Mucosa of rectum (tissue), 2 donors: Measurements from ENCODE around the gene SEC22A.

Experiments
- H3K27ac ChIP-seq, 2 donors: one replicate each; pipeline ENCODE4 v1.7.0; 2013; ENCODE audit warnings: inconsistent platforms in 2 of 2, low read depth in 2 of 2, low read length in 2 of 2
- H3K27me3 ChIP-seq, 2 donors: one replicate each; pipeline ENCODE4 v1.7.0; 2013; ENCODE audit warnings: low read length in 2 of 2; ENCODE audit not compliant: control insufficient read depth in 2 of 2, insufficient read depth in 2 of 2
- H3K36me3 ChIP-seq, 2 donors: one replicate each; pipeline ENCODE4 v1.7.0; 2013; ENCODE audit warnings: low read length in 2 of 2; ENCODE audit not compliant: control insufficient read depth in 2 of 2, insufficient read depth in 2 of 2
- H3K4me1 ChIP-seq, 2 donors: one replicate each; pipeline ENCODE4 v1.7.0; 2013; ENCODE audit warnings: low read length in 2 of 2, mild to moderate bottlenecking in 1 of 2; ENCODE audit not compliant: control insufficient read depth in 2 of 2, insufficient read depth in 2 of 2
- H3K4me3 ChIP-seq, 2 donors: one replicate each; pipeline ENCODE4 v1.7.0; 2013; ENCODE audit warnings: low read length in 2 of 2
- H3K9ac ChIP-seq, 2 donors: one replicate each; pipeline ENCODE4 v1.7.0; 2013; ENCODE audit warnings: low read length in 2 of 2, low read depth in 1 of 2, mild to moderate bottlenecking in 1 of 2
- H3K9me3 ChIP-seq, 2 donors: one replicate each; pipeline ENCODE4 v1.7.0; 2013; ENCODE audit warnings: low read length in 2 of 2; ENCODE audit not compliant: control insufficient read depth in 2 of 2
- donor health status: healthy.
- donor health status: Normal muscosa, but diverticular disease.

The SEC22A gene

GRCh38 chr3:123201557-123202427 lies at the start of gene SEC22A:
TSS of gene SEC22A (plus strand) at chr3:123201943. CDS start at chr3:123209218, 7,275 bp downstream.
- Histone ChIP-seq H3K4me3 (peak within 1 kb of the TSS; percentile 97 to 100), H3K9ac (peak within 1 kb of the TSS; percentile 98 to 99), H3K27ac (peak within 1 kb of the TSS; percentile 78 to 91), H3K36me3 (no peaks in the 10 kb centered on the region), H3K27me3 (no peaks in the 10 kb centered on the region), H3K4me1 (peaks cover 5 to 8% of the 10 kb centered on the region in 2 donors), H3K9me3 (no peaks in the 10 kb centered on the region)

- no peak overlapping the region for H3K4me3 ChIP-seq
- peaks cover 30 to 62% of the 10 kb centered on the region in 2 donors for H3K36me3 ChIP-seq
- H3K9me3 ChIP-seq = no peaks in the 10 kb centered on the region
- no peak overlapping the region for H3K27ac ChIP-seq
- peaks cover 0 to 9% of the 10 kb centered on the region in 2 donors for H3K4me1 ChIP-seq
- no peaks in the 10 kb centered on the region for H3K27me3 ChIP-seq
- H3K9ac ChIP-seq = no peak overlapping the region
Observed at GRCh38 chr3:123152687-123153086, 49.1 kb upstream of the SEC22A start.

GRCh38 chr3:123153125-123154019 lies 48.4 kb upstream of the SEC22A start:
- no peaks in the 10 kb centered on the region for H3K27me3 ChIP-seq
- H3K4me1 ChIP-seq = peaks cover 0 to 16% of the 10 kb centered on the region in 2 donors
- H3K9me3 ChIP-seq = no peaks in the 10 kb centered on the region
- no peak overlapping the region for H3K27ac ChIP-seq
- H3K36me3 ChIP-seq = peaks cover 30 to 59% of the 10 kb centered on the region in 2 donors
- H3K9ac ChIP-seq = no peak overlapping the region
- no peak overlapping the region for H3K4me3 ChIP-seq

- H3K9ac ChIP-seq = no peak overlapping the region
- H3K4me1 ChIP-seq = peaks cover 0 to 20% of the 10 kb centered on the region in 2 donors
- no peak overlapping the region for H3K27ac ChIP-seq
- no peak overlapping the region for H3K4me3 ChIP-seq
- H3K9me3 ChIP-seq = no peaks in the 10 kb centered on the region
- H3K36me3 ChIP-seq = peaks cover 26 to 57% of the 10 kb centered on the region in 2 donors
- no peaks in the 10 kb centered on the region for H3K27me3 ChIP-seq
Observed at GRCh38 chr3:123154020-123154985, 47.4 kb upstream of the SEC22A start.

GRCh38 chr3:123155471-123156011 lies 46.2 kb upstream of the SEC22A start:
- Histone ChIP-seq H3K36me3 (peaks cover 22 to 56% of the 10 kb centered on the region in 2 donors), H3K4me1 (peaks cover 0 to 20% of the 10 kb centered on the region in 2 donors), H3K9me3 (no peaks in the 10 kb centered on the region), H3K27ac (peak overlapping the region in 1 of 2 donors; percentile 39), H3K27me3 (no peaks in the 10 kb centered on the region), H3K4me3 (no peak overlapping the region), H3K9ac (no peak overlapping the region)

- H3K4me3 ChIP-seq = no peak overlapping the region
- H3K27ac ChIP-seq = peak overlapping the region in 1 of 2 donors; percentile 39
- peaks cover 22 to 55% of the 10 kb centered on the region in 2 donors for H3K36me3 ChIP-seq
- H3K9ac ChIP-seq = no peak overlapping the region
- no peaks in the 10 kb centered on the region for H3K27me3 ChIP-seq
- H3K4me1 ChIP-seq = peaks cover 0 to 20% of the 10 kb centered on the region in 2 donors
- H3K9me3 ChIP-seq = no peaks in the 10 kb centered on the region
Observed at GRCh38 chr3:123156276-123156995, 45.3 kb upstream of the SEC22A start.

- Histone ChIP-seq H3K27ac (no peak overlapping the region), H3K9ac (no peak overlapping the region), H3K4me3 (no peak overlapping the region), H3K4me1 (peaks cover 0 to 20% of the 10 kb centered on the region in 2 donors), H3K36me3 (peaks cover 28 to 59% of the 10 kb centered on the region in 2 donors), H3K27me3 (no peaks in the 10 kb centered on the region), H3K9me3 (no peaks in the 10 kb centered on the region)
Observed at GRCh38 chr3:123157209-123157597, 44.5 kb upstream of the SEC22A start.

- no peak overlapping the region for H3K9ac ChIP-seq
Observed at GRCh38 chr3:123157598-123158287, 44.0 kb upstream of the SEC22A start.

More at GRCh38 chr3:123157598-123158287, 44.0 kb upstream of the SEC22A start:
- Histone ChIP-seq H3K4me3 (no peak overlapping the region), H3K36me3 (peaks cover 29 to 59% of the 10 kb centered on the region in 2 donors), H3K27me3 (no peaks in the 10 kb centered on the region), H3K27ac (peak overlapping the region in 1 of 2 donors; percentile 54), H3K9me3 (no peaks in the 10 kb centered on the region), H3K4me1 (peaks cover 0 to 20% of the 10 kb centered on the region in 2 donors)
